CD4-positive, alpha-beta T cell treated with Interleukin-6 at 100 ng/mL for 8 hours (primary cell): Measurements from ENCODE around the gene TBC1D13.
"Not testable (repeated sequence)": the region's sequence is repeated elsewhere in the genome, so short reads cannot be mapped to it uniquely, and the experiment has no call there.

Experiments used
- DNase-seq: peaks from one replicate; pipeline ENCODE4 v3.0.0-alpha.2; 2020; ENCODE audit warnings: mixed read lengths, low spot score

The TBC1D13 gene

GRCh38 chr9:128785427-128785826, 1.6 kb upstream of the TBC1D13 start:
- DNase-seq, result no peak

GRCh38 chr9:128787659-128788058, 606 bp downstream of the TBC1D13 start:
- no peak for DNase-seq

- DNase-seq, result no peak
These were observed 1.4 kb downstream of the TBC1D13 start for GRCh38 chr9:128788445-128788844.

GRCh38 chr9:128790536-128790935, 3.5 kb downstream of the TBC1D13 start:
- DNase-seq, result no peak

- DNase-seq, result no peak
These were observed 5.1 kb downstream of the TBC1D13 start for GRCh38 chr9:128792134-128792533.

GRCh38 chr9:128792978-128793686, 6.1 kb downstream of the TBC1D13 start:
- DNase-seq, result no peak

GRCh38 chr9:128794961-128795360, 7.9 kb downstream of the TBC1D13 start:
- DNase-seq, result not testable (repeated sequence)

- no peak for DNase-seq
These were observed 11.8 kb downstream of the TBC1D13 start for GRCh38 chr9:128798896-128799295.

GRCh38 chr9:128800061-128800460, 13.0 kb downstream of the TBC1D13 start:
- DNase-seq, result no peak

GRCh38 chr9:128802482-128802881, 15.4 kb downstream of the TBC1D13 start:
- DNase-seq, result no peak

GRCh38 chr9:128805661-128806060, 18.6 kb downstream of the TBC1D13 start:
- no peak for DNase-seq

- DNase-seq, result no peak
These were observed 20.8 kb downstream of the TBC1D13 start for GRCh38 chr9:128807827-128808226.

GRCh38 chr9:128808543-128808942, 21.5 kb downstream of the TBC1D13 start:
- DNase-seq, result no peak

GRCh38 chr9:128809036-128809599, 22.1 kb downstream of the TBC1D13 start:
- no peak for DNase-seq

GRCh38 chr9:128809831-128810230, 22.8 kb downstream of the TBC1D13 start:
- DNase-seq, result no peak

GRCh38 chr9:128810873-128811272, 23.8 kb downstream of the TBC1D13 start:
- DNase-seq, result no peak

- DNase-seq, result peak; percentile 96
These were observed 31.2 kb downstream of the TBC1D13 start, which contains the start of gene ENDOG for GRCh38 chr9:128818099-128818838. TSS of gene ENDOG (plus strand) at chr9:128818500. CDS start at chr9:128818685, 185 bp downstream.

- peak; percentile 35 for DNase-seq
These were observed 32.0 kb downstream of the TBC1D13 start for GRCh38 chr9:128818839-128819715.

GRCh38 chr9:128819716-128820664, 32.9 kb downstream of the TBC1D13 start:
- DNase-seq, result no peak

- no peak for DNase-seq
These were observed 33.9 kb downstream of the TBC1D13 start for GRCh38 chr9:128820665-128821583.
